ENCODE data around the gene KIAA0040.

KIAA0040 gene

GRCh38 chr1:175145899-175146528, 46.6 kb downstream of the KIAA0040 start:
- no peak overlapping the region for H3K27ac ChIP-seq (ENCODE audit: poor library complexity, severe bottlenecking)
- no peaks in the 10 kb centered on the region for H3K9me3 ChIP-seq (ENCODE audit: severe bottlenecking)
- H3K27me3 ChIP-seq (ENCODE audit: insufficient read depth, poor library complexity, severe bottlenecking) = no peaks in the 10 kb centered on the region
- no peak overlapping the region for H3K4me3 ChIP-seq (ENCODE audit: severe bottlenecking)
- no peaks in the 10 kb centered on the region for H3K36me3 ChIP-seq (ENCODE audit: low read depth)
- TF ChIP-seq, protein P1, sequence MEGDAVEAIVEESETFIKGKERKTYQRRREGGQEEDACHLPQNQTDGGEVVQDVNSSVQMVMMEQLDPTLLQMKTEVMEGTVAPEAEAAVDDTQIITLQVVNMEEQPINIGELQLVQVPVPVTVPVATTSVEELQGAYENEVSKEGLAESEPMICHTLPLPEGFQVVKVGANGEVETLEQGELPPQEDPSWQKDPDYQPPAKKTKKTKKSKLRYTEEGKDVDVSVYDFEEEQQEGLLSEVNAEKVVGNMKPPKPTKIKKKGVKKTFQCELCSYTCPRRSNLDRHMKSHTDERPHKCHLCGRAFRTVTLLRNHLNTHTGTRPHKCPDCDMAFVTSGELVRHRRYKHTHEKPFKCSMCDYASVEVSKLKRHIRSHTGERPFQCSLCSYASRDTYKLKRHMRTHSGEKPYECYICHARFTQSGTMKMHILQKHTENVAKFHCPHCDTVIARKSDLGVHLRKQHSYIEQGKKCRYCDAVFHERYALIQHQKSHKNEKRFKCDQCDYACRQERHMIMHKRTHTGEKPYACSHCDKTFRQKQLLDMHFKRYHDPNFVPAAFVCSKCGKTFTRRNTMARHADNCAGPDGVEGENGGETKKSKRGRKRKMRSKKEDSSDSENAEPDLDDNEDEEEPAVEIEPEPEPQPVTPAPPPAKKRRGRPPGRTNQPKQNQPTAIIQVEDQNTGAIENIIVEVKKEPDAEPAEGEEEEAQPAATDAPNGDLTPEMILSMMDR (IDR thresholded peaks at IDR 0.05; ENCODE audit: poor library complexity, severe bottlenecking) = no peak
- DNase-seq (ENCODE audit: low spot score) (no peak), ATAC-seq (ENCODE audit: low read depth) (peak; percentile 67)
- H3K4me1 ChIP-seq (ENCODE audit: insufficient read depth, poor library complexity, severe bottlenecking) = peaks cover 9% of the 10 kb centered on the region

- no peaks in the 10 kb centered on the region for H3K27me3 ChIP-seq (ENCODE audit: insufficient read depth, poor library complexity, severe bottlenecking)
- H3K27ac ChIP-seq (ENCODE audit: poor library complexity, severe bottlenecking) = no peak overlapping the region
- TF ChIP-seq, protein P1 (IDR thresholded peaks at IDR 0.05; ENCODE audit: poor library complexity, severe bottlenecking) = no peak
- H3K4me3 ChIP-seq (ENCODE audit: severe bottlenecking) = no peak overlapping the region
- H3K4me1 ChIP-seq (ENCODE audit: insufficient read depth, poor library complexity, severe bottlenecking) = no peaks in the 10 kb centered on the region
- H3K36me3 ChIP-seq (ENCODE audit: low read depth) = no peaks in the 10 kb centered on the region
- H3K9me3 ChIP-seq (ENCODE audit: severe bottlenecking) = no peaks in the 10 kb centered on the region
- ATAC-seq (ENCODE audit: low read depth) = peak; percentile 66
- DNase-seq (ENCODE audit: low spot score) = no peak
These were observed 54.0 kb downstream of the KIAA0040 start for GRCh38 chr1:175138579-175138978.

- Histone ChIP-seq H3K4me3 (ENCODE audit: severe bottlenecking) (no peak overlapping the region), H3K4me1 (ENCODE audit: insufficient read depth, poor library complexity, severe bottlenecking) (no peaks in the 10 kb centered on the region), H3K9me3 (ENCODE audit: severe bottlenecking) (no peaks in the 10 kb centered on the region), H3K36me3 (ENCODE audit: low read depth) (no peaks in the 10 kb centered on the region), H3K27me3 (ENCODE audit: insufficient read depth, poor library complexity, severe bottlenecking) (no peaks in the 10 kb centered on the region), H3K27ac (ENCODE audit: poor library complexity, severe bottlenecking) (no peak overlapping the region)
- TF ChIP-seq, protein P1 (IDR thresholded peaks at IDR 0.05; ENCODE audit: poor library complexity, severe bottlenecking) = no peak
- DNase-seq (ENCODE audit: low spot score) (no peak), ATAC-seq (ENCODE audit: low read depth) (no peak)
These were observed 55.2 kb downstream of the KIAA0040 start for GRCh38 chr1:175137369-175137768.

DNA sequence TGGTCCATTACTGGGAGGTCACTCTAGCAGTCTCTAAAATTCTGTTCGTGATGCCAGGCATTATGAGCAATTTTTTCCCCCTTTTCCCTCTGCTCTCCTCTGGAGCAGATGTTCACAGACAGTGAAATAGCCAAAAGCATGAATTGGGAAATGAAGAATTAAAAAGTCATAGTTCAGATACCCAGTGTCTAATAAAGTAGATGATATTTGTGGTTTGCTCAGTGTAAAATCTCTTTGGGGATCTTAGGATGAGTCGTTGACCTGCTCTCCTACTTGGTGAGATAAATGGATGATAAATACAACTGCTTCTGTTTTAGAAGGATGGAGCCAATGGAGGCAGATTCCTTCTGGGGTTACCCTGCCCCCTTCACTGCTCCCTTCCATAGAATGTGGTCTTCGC, 56.3 kb downstream of the KIAA0040 start:
- H3K9me3 ChIP-seq (ENCODE audit: severe bottlenecking) = no peaks in the 10 kb centered on the region
- no peak for DNase-seq (ENCODE audit: low spot score)
- no peak for ATAC-seq (ENCODE audit: low read depth)

GRCh38 chr1:175134500-175134899, 58.1 kb downstream of the KIAA0040 start:
- H3K27ac ChIP-seq (ENCODE audit: poor library complexity, severe bottlenecking) = no peak overlapping the region
- H3K36me3 ChIP-seq (ENCODE audit: low read depth) = no peaks in the 10 kb centered on the region
- H3K9me3 ChIP-seq (ENCODE audit: severe bottlenecking) = no peaks in the 10 kb centered on the region
- H3K4me3 ChIP-seq (ENCODE audit: severe bottlenecking) = no peak overlapping the region
- H3K27me3 ChIP-seq (ENCODE audit: insufficient read depth, poor library complexity, severe bottlenecking) = no peaks in the 10 kb centered on the region
- TF ChIP-seq, protein P1 (IDR thresholded peaks at IDR 0.05; ENCODE audit: poor library complexity, severe bottlenecking) = no peak
- DNase-seq (ENCODE audit: low spot score) = no peak
- H3K4me1 ChIP-seq (ENCODE audit: insufficient read depth, poor library complexity, severe bottlenecking) = no peaks in the 10 kb centered on the region
- no peak for ATAC-seq (ENCODE audit: low read depth)

More for the DNA sequence above, 56.3 kb downstream of the KIAA0040 start:
- no peaks in the 10 kb centered on the region for H3K36me3 ChIP-seq (ENCODE audit: low read depth)
- no peak overlapping the region for H3K4me3 ChIP-seq (ENCODE audit: severe bottlenecking)
- TF ChIP-seq, protein P1 (IDR thresholded peaks at IDR 0.05; ENCODE audit: poor library complexity, severe bottlenecking) = no peak
- H3K4me1 ChIP-seq (ENCODE audit: insufficient read depth, poor library complexity, severe bottlenecking) = no peaks in the 10 kb centered on the region
- no peak overlapping the region for H3K27ac ChIP-seq (ENCODE audit: poor library complexity, severe bottlenecking)
- H3K27me3 ChIP-seq (ENCODE audit: insufficient read depth, poor library complexity, severe bottlenecking) = no peaks in the 10 kb centered on the region
